GM12801 (cell line): Measurements from ENCODE around the gene KRAS.

Experiments used
- TF ChIP-seq, protein P1 (sequence below): IDR thresholded peaks from one replicate; pipeline ENCODE4 v1.5.1; 2011; ENCODE audit warnings: control low read depth; ENCODE audit not compliant: insufficient read length; ENCODE audit errors: extremely low read depth

The KRAS gene

DNA sequence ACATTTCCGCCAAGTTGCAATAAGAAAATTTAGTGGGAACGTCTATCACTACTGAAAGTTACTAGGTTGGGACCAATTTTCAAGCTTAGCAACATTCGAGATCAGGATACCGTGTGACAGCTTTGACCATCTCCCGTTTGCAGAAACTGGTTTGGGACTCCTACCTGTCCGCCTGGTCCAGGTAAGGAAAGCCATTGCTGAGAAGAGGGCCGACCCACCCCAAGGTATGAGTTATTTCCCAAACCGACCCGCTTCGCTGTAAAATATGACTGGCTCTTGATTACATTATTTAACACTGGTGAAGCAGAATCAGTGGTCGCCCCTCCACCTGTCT lies 56.0 kb downstream of the KRAS start:
- TF ChIP-seq, protein P1, sequence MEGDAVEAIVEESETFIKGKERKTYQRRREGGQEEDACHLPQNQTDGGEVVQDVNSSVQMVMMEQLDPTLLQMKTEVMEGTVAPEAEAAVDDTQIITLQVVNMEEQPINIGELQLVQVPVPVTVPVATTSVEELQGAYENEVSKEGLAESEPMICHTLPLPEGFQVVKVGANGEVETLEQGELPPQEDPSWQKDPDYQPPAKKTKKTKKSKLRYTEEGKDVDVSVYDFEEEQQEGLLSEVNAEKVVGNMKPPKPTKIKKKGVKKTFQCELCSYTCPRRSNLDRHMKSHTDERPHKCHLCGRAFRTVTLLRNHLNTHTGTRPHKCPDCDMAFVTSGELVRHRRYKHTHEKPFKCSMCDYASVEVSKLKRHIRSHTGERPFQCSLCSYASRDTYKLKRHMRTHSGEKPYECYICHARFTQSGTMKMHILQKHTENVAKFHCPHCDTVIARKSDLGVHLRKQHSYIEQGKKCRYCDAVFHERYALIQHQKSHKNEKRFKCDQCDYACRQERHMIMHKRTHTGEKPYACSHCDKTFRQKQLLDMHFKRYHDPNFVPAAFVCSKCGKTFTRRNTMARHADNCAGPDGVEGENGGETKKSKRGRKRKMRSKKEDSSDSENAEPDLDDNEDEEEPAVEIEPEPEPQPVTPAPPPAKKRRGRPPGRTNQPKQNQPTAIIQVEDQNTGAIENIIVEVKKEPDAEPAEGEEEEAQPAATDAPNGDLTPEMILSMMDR = no peak

GRCh38 chr12:25194214-25194613 lies 56.5 kb downstream of the KRAS start:
- TF ChIP-seq, protein P1 = no peak

GRCh38 chr12:25190793-25191192 lies 59.9 kb downstream of the KRAS start:
- TF ChIP-seq, protein P1 = no peak

GRCh38 chr12:25189656-25190055 lies 61.1 kb downstream of the KRAS start:
- TF ChIP-seq, protein P1 = no peak

- TF ChIP-seq, protein P1 = no peak
Measured at GRCh38 chr12:25187781-25188180, 62.9 kb downstream of the KRAS start.

GRCh38 chr12:25186788-25187402 lies 63.8 kb downstream of the KRAS start:
- TF ChIP-seq, protein P1 = no peak

DNA sequence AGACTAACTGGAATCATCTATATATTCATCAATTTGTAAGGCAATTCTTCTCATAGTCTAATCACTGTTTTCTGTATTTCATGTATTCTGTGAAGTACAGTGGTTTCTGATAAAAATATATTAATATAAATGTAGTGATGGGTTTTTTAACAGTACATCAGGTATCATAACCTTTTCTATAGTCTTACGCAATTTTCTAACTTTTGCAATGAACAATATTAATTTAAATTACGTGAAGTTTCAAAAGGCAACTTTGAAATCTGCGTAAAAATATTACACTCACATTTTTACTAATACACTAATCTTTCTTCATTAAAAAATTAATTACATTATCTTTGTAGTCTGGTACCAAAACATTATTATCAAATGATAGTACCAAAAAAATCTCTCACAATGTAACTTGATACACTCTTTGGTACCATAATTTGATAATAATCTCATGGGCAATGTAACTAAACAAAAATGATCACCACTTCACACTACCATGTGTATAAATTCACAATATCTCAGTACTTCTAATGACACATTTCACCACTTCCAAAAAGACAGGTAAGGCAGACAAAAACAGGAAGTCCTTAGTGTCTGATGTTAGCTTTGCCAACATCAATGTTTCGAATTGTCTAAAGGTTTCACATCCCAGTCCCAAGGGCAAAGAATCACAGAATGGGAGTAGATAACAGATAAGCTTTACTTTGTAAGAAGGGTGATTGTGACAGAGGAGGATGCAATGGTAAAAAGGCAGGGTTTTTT lies 64.5 kb downstream of the KRAS start:
- TF ChIP-seq, protein P1 = no peak
